Loucy (cell line): ENCODE measurements around the gene GNLY.

Experiments
- H2AFZ ChIP-seq: fragments of 200-600 bp; sonication (generic); 2 replicates; pipeline ENCODE4 v1.6.0; 2016; ENCODE audit warnings: antibody characterized with exemption, mild to moderate bottlenecking, low read length, moderate library complexity
- H3F3A ChIP-seq: fragments of 200-600 bp; 2 replicates; pipeline ENCODE4 v1.6.0; 2016; ENCODE audit warnings: antibody characterized with exemption, low read depth, mild to moderate bottlenecking
- H3K27me3 ChIP-seq: fragments of 200-600 bp; sonication (generic); 2 replicates; pipeline ENCODE4 v1.6.1; 2014; ENCODE audit warnings: low read length, mild to moderate bottlenecking; ENCODE audit not compliant: insufficient read depth, poor library complexity, severe bottlenecking
- H3K36me3 ChIP-seq: fragments of 200-600 bp; sonication (generic); 2 replicates; pipeline ENCODE4 v1.6.1; 2016; ENCODE audit warnings: low read length; ENCODE audit not compliant: insufficient read depth
- H3K4me1 ChIP-seq: fragments of 200-600 bp; sonication (generic); 2 replicates; pipeline ENCODE4 v1.5.1; 2014; ENCODE audit warnings: low read length, mild to moderate bottlenecking; ENCODE audit not compliant: insufficient read depth, poor library complexity, severe bottlenecking
- H3K4me2 ChIP-seq: fragments of 200-600 bp; sonication (generic); 2 replicates; pipeline ENCODE4 v1.6.0; 2014; ENCODE audit warnings: antibody characterized with exemption, low read length, low read depth, mild to moderate bottlenecking; ENCODE audit not compliant: poor library complexity, severe bottlenecking
- H3K4me3 ChIP-seq: fragments of 200-600 bp; sonication (generic); 2 replicates; pipeline ENCODE4 v1.5.1; 2014; ENCODE audit warnings: low read length, mild to moderate bottlenecking, mixed read lengths; ENCODE audit not compliant: poor library complexity, severe bottlenecking
- H3K79me2 ChIP-seq: fragments of 200-600 bp; sonication (generic); 2 replicates; pipeline ENCODE4 v1.6.1; 2014; ENCODE audit warnings: low read length; ENCODE audit not compliant: insufficient read depth
- H3K9ac ChIP-seq: fragments of 200-600 bp; sonication (generic); 2 replicates; pipeline ENCODE4 v1.6.0; 2014; ENCODE audit warnings: mild to moderate bottlenecking, low read depth, low read length, moderate library complexity; ENCODE audit not compliant: poor library complexity, severe bottlenecking
- H3K9me2 ChIP-seq: fragments of 200-600 bp; sonication (generic); replicated peaks from 2 replicates; pipeline ENCODE4 v1.6.1; 2016; ENCODE audit warnings: low read depth, low read length, mixed read lengths
- H3K9me3 ChIP-seq: fragments of 200-600 bp; sonication (generic); 2 replicates; pipeline ENCODE4 v1.6.1; 2014; ENCODE audit warnings: mild to moderate bottlenecking, antibody characterized with exemption, low read length, low read depth; ENCODE audit not compliant: insufficient read depth
- H4K20me1 ChIP-seq: fragments of 200-600 bp; sonication (generic); 2 replicates; pipeline ENCODE4 v1.6.0; 2014; ENCODE audit warnings: antibody characterized with exemption, low read length, mild to moderate bottlenecking; ENCODE audit not compliant: insufficient read depth, poor library complexity, severe bottlenecking
- CTCF ChIP-seq: fragments of 200-600 bp; sonication (generic); conservative IDR thresholded peaks from 2 replicates; pipeline ENCODE4 v1.5.1; 2014; ENCODE audit warnings: mild to moderate bottlenecking, antibody characterized with exemption, low read length
- EZH2phosphoT487 ChIP-seq: fragments of 200-600 bp; IDR thresholded peaks from 2 replicates; pipeline ENCODE4 v1.6.1; 2018; ENCODE audit warnings: antibody characterized with exemption, mild to moderate bottlenecking, moderate library complexity, borderline replicate concordance

Gene GNLY

GRCh38 chr2:85678377-85678776, 15.8 kb upstream of the GNLY start:
- H3K9ac ChIP-seq: no peak overlapping the region
- H4K20me1 ChIP-seq: no peaks in the 10 kb centered on the region
- H2AFZ ChIP-seq: peak overlapping the region; percentile 63
- H3K9me2 ChIP-seq: no peaks in the 10 kb centered on the region
- no peaks in the 10 kb centered on the region for H3K4me1 ChIP-seq
- no peaks in the 10 kb centered on the region for H3K9me3 ChIP-seq
- H3F3A ChIP-seq: no peaks in the 10 kb centered on the region
- TF ChIP-seq CTCF: no peak
- TF ChIP-seq EZH2phosphoT487: no peak
- no peak overlapping the region for H3K4me3 ChIP-seq
- H3K79me2 ChIP-seq: no peaks in the 10 kb centered on the region
- H3K4me2 ChIP-seq: no peak overlapping the region
- no peaks in the 10 kb centered on the region for H3K36me3 ChIP-seq
- H3K27me3 ChIP-seq: no peaks in the 10 kb centered on the region

GRCh38 chr2:85678794-85679672, 15.1 kb upstream of the GNLY start:
- Histone ChIP-seq H4K20me1 (no peaks in the 10 kb centered on the region), H2AFZ (peak overlapping the region; percentile 63), H3K4me2 (no peak overlapping the region), H3K79me2 (no peaks in the 10 kb centered on the region), H3K9me2 (no peaks in the 10 kb centered on the region), H3K4me3 (no peak overlapping the region), H3K9ac (no peak overlapping the region), H3F3A (no peaks in the 10 kb centered on the region), H3K4me1 (no peaks in the 10 kb centered on the region), H3K36me3 (no peaks in the 10 kb centered on the region), H3K9me3 (no peaks in the 10 kb centered on the region), H3K27me3 (no peaks in the 10 kb centered on the region)
- TF ChIP-seq EZH2phosphoT487 (no peak), CTCF (peak; percentile 93)

- Histone ChIP-seq H3K9ac (no peak overlapping the region), H3K4me1 (no peaks in the 10 kb centered on the region), H2AFZ (no peak overlapping the region), H3F3A (no peaks in the 10 kb centered on the region), H3K9me3 (no peaks in the 10 kb centered on the region), H4K20me1 (no peaks in the 10 kb centered on the region), H3K79me2 (no peaks in the 10 kb centered on the region), H3K9me2 (no peaks in the 10 kb centered on the region), H3K4me2 (no peak overlapping the region), H3K27me3 (no peaks in the 10 kb centered on the region), H3K36me3 (no peaks in the 10 kb centered on the region), H3K4me3 (no peak overlapping the region)
- TF ChIP-seq CTCF (no peak), EZH2phosphoT487 (no peak)
Measured at GRCh38 chr2:85680707-85681371, 13.3 kb upstream of the GNLY start.
